Epithelial cell of proximal tubule (primary cell): ENCODE data around the gene USP4. TPM values are rescaled to one million over a fixed set of nuclear protein-coding genes. Genes with fewer than 3 reads are reported as not detected.
A peak's percentile ranks its signal among the peaks of the same experiment; 100 is the strongest.
"Not testable (repeated sequence)": the region's sequence is repeated elsewhere in the genome, so short reads cannot be mapped to it uniquely, and the experiment has no call there.

Experiments used
- DNase-seq: peaks from one replicate; pipeline ENCODE4 v3.0.0-alpha.2; 2011; ENCODE audit warnings: low read depth
- H3K4me3 ChIP-seq: 2 replicates; pipeline ENCODE4 v1.5.1; 2011; ENCODE audit warnings: low read depth, mild to moderate bottlenecking, low read length
- CTCF ChIP-seq: conservative IDR thresholded peaks from 2 replicates; pipeline ENCODE4 v1.5.1; 2012; ENCODE audit warnings: low read depth, mild to moderate bottlenecking, low read length
- total RNA-seq: library from RNA; depleted of rRNA; stranded (reverse); fragments of >200 nt; gene quantifications from 2 replicates; pipeline ENCODE4 v1.2.3, GENCODE V29; 2015

USP4 gene
- total RNA-seq, 1 donor from 2014 or later, result 8.7 TPM

GRCh38 chr3:49349348-49350114 lies 9.7 kb upstream of the USP4 start:
- DNase-seq, result no peak
- no peak for TF ChIP-seq CTCF
- no peak overlapping the region for H3K4me3 ChIP-seq

- H3K4me3 ChIP-seq, DNase-seq: not testable (repeated sequence)
Measured at GRCh38 chr3:49348361-49348760, 8.5 kb upstream of the USP4 start.

GRCh38 chr3:49346797-49347251 lies 7.0 kb upstream of the USP4 start:
- no peak overlapping the region for H3K4me3 ChIP-seq
- DNase-seq, result no peak
- no peak for TF ChIP-seq CTCF

- TF ChIP-seq CTCF, result no peak
- no peak overlapping the region for H3K4me3 ChIP-seq
- DNase-seq, result no peak
Measured at GRCh38 chr3:49343163-49343562, 3.3 kb upstream of the USP4 start.

GRCh38 chr3:49341996-49342395 lies 2.1 kb upstream of the USP4 start:
- TF ChIP-seq CTCF, result no peak
- H3K4me3 ChIP-seq, result no peak overlapping the region
- DNase-seq, result no peak

GRCh38 chr3:49339581-49339940 lies 292 bp downstream of the USP4 start:
- DNase-seq, result no peak
- peak overlapping the region; percentile 96 for H3K4me3 ChIP-seq
- TF ChIP-seq CTCF, result no peak

GRCh38 chr3:49333916-49334633 lies 5.8 kb downstream of the USP4 start:
- no peak for DNase-seq
- no peak for TF ChIP-seq CTCF
- H3K4me3 ChIP-seq, result no peak overlapping the region
